Suprapubic skin (tissue), 4 donors: ENCODE measurements around the gene CHN2.

ENCODE experiments used
- CTCF ChIP-seq, 2 donors: fragments of 200-600 bp in 1 of 2; fragments of 450-650 bp in 1 of 2; sonication (generic) in 1 of 2; IDR thresholded peaks; one replicate each; pipeline ENCODE4 v1.5.1; 2016 to 2019; ENCODE audit warnings: antibody characterized with exemption in 2 of 2, mild to moderate bottlenecking in 1 of 2, moderate library complexity in 1 of 2
- EP300 ChIP-seq: sonication (generic); formaldehyde crosslinking; IDR thresholded peaks from one replicate; pipeline ENCODE4 v1.6.1; 2017; ENCODE audit warnings: antibody characterized with exemption
- POLR2A ChIP-seq, 2 donors: fragments of 450-650 bp; IDR thresholded peaks; one replicate each; pipeline ENCODE4 v1.6.1; 2017; ENCODE audit warnings: antibody characterized with exemption in 2 of 2, mild to moderate bottlenecking in 2 of 2, moderate library complexity in 2 of 2
- POLR2AphosphoS5 ChIP-seq, 3 donors: sonication (generic); formaldehyde crosslinking; IDR thresholded peaks; one replicate each; pipeline ENCODE4 v1.6.1; 2017; ENCODE audit warnings: antibody characterized with exemption in 3 of 3

GRCh38 chr7:29190349-29191045 lies 4.1 kb upstream of the CHN2 start:
- TF ChIP-seq POLR2A (IDR thresholded peaks at IDR 0.05) (no peak), CTCF (IDR thresholded peaks at IDR 0.05) (no peak), POLR2AphosphoS5 (IDR thresholded peaks at IDR 0.05) (no peak), EP300 (no peak)
